ENCODE measurements around the gene SPX.

GRCh38 chr12:21501258-21502163 is 24.6 kb upstream of the SPX start, which contains the start of the genes GOLT1B and RECQL:
- TF ChIP-seq CTCF (IDR thresholded peaks at IDR 0.05; ENCODE audit: low read depth, low read length, missing input control) (no peak), REST (IDR thresholded peaks at IDR 0.05) (peak; percentile 11), SP1 (IDR thresholded peaks at IDR 0.05) (peak; percentile 96), EGR1 (IDR thresholded peaks at IDR 0.05; ENCODE audit: low read depth in 2 of 2) (peak; percentile 37 to 73), FOXA2 (IDR thresholded peaks at IDR 0.05) (peak; percentile 2), ATF3 (IDR thresholded peaks at IDR 0.05) (no peak), JUND (IDR thresholded peaks at IDR 0.05) (peak in 1 of 2 donors; percentile 45), RXRA (IDR thresholded peaks at IDR 0.05) (peak in 1 of 2 donors; percentile 43), MAX (IDR thresholded peaks at IDR 0.05) (peak; percentile 85), RAD21 (IDR thresholded peaks at IDR 0.05) (peak in 1 of 2 donors; percentile 31)
